Ureter (tissue), 1 donor: Measurements from ENCODE around the gene COX7B. TPM values are rescaled to one million over a fixed set of nuclear protein-coding genes. Genes with fewer than 3 reads are reported as not detected.
"Not testable (repeated sequence)": the region's sequence is repeated elsewhere in the genome, so short reads cannot be mapped to it uniquely, and the experiment has no call there.

Experiments
- DNase-seq: peaks from one replicate; pipeline ENCODE4 v3.0.0-alpha.2; 2020; ENCODE audit warnings: low spot score
- total RNA-seq: library from RNA; stranded (reverse); gene quantifications from one replicate; pipeline ENCODE4 v1.2.4, GENCODE V29; 2023
- donor health status: DM: yes; HTN: yes; CAD: no.

The COX7B gene, protein sequence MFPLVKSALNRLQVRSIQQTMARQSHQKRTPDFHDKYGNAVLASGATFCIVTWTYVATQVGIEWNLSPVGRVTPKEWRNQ
- total RNA-seq, result 325 TPM

GRCh38 chrX:77899081-77899828, at the start of gene COX7B:
Gene COX7B, plus strand, starts transcription at chrX:77899468. Its CDS starts 86 bp downstream, at chrX:77899554.
- DNase-seq, result peak; percentile 81

GRCh38 chrX:77875372-77875771, 23.9 kb upstream of the COX7B start:
- DNase-seq, result no peak

DNA sequence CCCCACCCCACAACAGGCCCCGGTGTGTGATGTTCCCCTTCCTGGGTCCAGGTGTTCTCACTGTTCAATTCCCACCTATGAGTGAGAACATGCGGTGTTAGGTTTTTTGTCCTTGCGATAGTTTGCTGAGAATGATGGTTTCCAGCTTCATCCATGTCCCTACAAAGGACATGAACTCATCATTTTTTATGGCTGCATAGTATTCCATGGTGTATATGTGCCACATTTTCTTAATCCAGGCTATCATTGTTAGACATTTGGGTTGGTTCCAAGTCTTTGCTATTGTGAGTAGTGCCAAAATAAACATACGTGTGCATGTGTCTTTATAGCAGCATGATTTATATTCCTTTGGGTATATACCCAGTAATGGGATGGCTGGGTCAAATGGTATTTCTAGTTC, 17.9 kb upstream of the COX7B start:
- not testable (repeated sequence) for DNase-seq

- no peak for DNase-seq
Observed at GRCh38 chrX:77892887-77893286, 6.4 kb upstream of the COX7B start.

DNA sequence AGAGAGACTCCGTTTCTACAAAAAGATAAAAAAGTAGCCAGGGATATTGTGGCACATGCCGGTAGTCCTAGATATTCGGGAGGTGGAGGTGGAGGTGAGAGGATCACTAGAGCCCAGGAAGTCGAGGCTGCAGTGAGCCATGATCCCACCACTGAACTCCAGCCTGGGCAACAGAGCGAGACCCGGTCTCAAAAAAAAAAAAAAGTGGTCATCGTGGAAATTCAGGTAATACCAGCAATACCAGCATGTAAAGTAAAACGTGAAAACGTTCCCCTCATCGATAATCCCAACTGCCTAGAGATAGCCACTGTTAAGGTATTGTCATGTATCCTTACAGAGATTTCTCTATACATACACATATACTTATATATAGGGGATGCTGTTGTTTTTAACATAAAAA, 5.6 kb upstream of the COX7B start:
- no peak for DNase-seq

GRCh38 chrX:77894921-77895886, 4.1 kb upstream of the COX7B start, which contains the start of gene MAGT1:
Gene MAGT1, minus strand, starts transcription at chrX:77895435. Its CDS starts 25 bp downstream, at chrX:77895410.
- peak; percentile 93 for DNase-seq

DNA sequence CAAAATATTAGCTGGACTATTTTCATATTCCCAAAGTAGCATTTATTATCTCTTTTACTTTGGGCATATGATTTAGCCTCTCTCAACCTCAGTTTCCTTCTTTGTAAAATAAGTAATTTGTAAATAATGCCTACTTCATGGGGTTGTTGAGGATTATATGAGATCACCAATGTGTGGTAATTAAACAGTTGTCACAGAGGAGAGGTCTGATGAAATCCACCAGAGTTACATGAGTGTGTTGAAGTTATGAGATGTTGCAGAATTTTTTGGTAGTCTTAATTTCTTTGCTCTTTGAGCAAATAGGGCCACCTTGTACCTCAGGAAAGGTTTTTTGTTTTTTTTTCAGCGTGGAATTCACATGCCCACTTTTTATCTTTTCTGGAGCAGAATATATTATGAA, 1.4 kb downstream of the COX7B start:
- no peak for DNase-seq

GRCh38 chrX:77901506-77901905, 2.2 kb downstream of the COX7B start:
- no peak for DNase-seq

- peak; percentile 93 for DNase-seq
Observed at GRCh38 chrX:77910108-77910840, 11.0 kb downstream of the COX7B start, which contains the start of gene ATP7A. Gene ATP7A, plus strand, starts transcription at chrX:77910693. Its CDS starts 60,949 bp downstream, at chrX:77971642.

- DNase-seq, result no peak
Observed at GRCh38 chrX:77917294-77917933, 18.1 kb downstream of the COX7B start.

DNA sequence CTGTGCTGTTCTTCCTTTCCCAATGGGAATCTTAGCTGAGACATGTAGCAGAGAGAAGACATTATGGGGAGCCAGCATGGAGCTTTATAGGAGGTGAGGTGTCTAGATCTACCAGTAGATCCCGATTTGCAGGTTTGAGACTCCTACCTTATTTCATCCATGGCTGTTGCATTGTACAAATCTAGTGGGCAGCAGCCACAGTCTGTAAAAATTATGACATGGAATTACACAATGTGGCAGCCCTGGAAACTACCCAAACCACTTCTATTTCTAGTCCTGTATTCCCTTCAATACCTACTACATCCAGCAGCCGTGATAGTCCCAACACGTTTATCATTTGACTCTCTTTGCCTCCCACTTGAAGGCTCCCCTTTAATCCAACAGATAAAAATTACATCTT, 19.3 kb downstream of the COX7B start:
- no peak for DNase-seq

GRCh38 chrX:77919370-77919769, 20.1 kb downstream of the COX7B start:
- DNase-seq, result not testable (repeated sequence)

DNA sequence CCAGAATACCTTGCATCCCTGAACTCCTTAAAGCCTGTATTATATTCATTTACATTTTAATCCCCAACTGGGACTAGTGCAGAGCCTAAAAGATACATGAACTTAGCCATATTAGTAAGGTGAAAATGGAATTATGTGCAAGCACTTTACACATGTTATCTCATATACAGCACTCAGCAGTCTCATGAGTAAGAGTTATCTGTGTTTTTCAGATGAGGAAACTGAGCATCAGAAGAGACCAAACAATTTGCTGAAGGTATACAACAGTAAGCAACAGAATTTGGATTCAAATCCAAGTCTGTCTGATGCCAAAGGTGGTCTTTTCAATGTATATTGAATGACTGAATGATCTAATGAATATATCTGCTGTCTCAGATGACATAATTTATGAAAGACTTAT, 23.5 kb downstream of the COX7B start:
- DNase-seq, result no peak

DNA sequence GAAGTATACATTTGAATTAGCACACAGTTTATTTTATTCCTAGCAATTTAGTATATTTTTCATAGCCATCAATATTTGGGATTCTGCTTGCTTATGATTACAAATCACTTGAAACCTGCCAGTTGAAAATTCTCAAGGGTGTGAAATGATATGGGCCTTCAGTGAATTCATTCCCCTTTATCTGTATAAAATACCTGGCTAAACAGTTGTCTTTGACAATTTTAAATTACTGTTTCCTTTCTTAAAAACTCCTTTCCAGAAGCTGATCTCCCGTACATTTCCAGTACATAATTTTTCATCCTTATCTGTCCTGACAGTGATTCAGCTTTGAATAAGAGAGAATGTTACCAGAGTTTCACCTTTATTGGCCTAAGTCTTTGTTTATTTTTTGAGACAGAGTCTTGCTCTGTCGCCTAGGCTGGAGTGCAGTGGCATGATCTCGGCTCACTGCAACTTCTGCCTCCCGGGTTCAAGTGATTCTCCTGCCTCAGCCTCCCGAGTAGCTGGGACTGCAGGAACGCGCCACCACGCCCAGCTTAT, 25.1 kb downstream of the COX7B start:
- DNase-seq, result no peak

DNA sequence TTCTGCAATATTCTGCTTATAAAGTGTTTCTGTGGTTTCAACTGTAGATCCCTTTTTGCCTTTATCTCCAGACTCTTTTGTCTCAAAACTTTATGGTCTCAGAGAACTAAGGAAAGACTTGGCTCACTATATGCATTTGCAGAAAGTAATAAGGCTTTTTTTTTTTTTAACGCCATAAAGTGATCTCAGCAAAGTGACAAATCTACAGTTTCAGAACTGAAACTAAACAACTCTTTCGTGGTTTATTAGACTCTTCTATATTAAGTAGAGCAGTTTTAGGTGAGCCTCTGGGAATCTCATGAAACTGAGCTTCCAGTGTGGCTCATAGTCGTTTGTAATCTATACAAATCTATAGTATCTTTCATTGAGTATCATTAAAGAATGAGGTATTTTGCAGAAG, 26.5 kb downstream of the COX7B start:
- no peak for DNase-seq

- DNase-seq, result no peak
Observed at GRCh38 chrX:77930581-77930980, 31.3 kb downstream of the COX7B start.

DNA sequence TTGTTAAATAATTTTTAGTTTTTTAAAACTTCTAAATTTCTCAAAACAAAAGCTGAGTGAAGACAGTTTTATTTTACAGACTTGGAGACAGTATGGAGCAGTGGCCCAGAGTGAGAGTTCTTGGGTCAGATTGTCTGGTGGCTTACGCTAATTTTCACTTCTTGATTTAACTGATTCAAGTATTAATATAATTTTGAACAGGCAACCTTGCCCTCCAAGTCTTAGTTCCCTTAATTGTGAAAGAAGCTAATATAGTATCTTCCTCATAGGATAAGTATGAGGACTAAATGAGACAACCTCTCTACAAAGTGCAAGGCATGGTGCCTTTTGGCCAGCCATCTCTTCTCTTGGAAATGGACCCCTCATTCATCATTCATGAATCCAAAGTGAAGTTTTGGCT, 36.6 kb downstream of the COX7B start:
- no peak for DNase-seq

- no peak for DNase-seq
Observed at GRCh38 chrX:77936299-77936698, 37.0 kb downstream of the COX7B start.

DNA sequence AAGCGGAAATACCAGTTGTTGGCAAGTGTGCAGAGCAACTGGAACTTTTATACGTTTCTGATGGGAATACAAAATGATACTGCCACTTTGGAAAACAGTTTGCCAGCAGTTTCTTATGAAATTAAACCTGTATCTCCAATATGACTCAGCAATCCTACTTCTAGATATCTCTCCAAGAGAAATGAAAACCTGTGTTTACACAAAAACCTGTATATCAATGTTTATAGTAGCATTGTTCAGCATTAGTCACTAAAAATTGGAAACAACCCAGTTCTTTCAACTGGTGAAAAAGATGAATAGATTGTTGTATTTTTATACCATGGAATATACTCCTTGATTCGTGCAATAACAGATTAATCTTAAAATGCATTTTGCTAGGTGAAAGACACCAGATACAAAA, 38.0 kb downstream of the COX7B start:
- no peak for DNase-seq

DNA sequence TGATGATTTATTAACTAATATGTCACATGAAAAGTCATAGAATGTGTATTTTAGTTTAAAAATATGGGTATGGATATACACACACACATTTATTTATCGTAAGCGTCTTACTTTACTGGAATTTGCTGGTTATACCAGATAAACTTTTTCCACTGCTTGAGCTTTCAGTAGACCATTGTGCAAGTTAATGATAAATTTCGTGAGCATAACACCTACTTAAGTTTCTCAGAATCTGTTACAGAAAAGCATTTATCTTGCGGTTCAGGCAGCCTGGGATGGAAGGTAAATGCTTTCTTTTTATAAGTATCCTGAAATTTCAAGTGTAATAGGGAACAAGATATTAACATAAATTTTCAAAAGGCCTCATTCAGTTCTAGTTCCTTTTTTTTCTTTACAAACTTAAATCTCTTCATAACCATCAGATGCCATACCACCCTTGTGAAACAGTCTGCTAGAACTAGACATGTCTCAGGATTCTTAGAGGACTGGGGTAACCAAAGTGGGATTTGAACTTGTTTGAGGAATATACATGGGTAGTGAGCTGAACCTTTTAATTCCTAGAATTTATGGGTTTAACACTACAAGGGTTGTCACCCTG, 38.9 kb downstream of the COX7B start:
- no peak for DNase-seq
